Loucy (cell line): Measurements from ENCODE around the gene IFT88.

Experiments used
- H2AFZ ChIP-seq: fragments of 200-600 bp; sonication (generic); 2 replicates; pipeline ENCODE4 v1.6.0; 2016; ENCODE audit warnings: antibody characterized with exemption, mild to moderate bottlenecking, low read length, moderate library complexity
- H3F3A ChIP-seq: fragments of 200-600 bp; 2 replicates; pipeline ENCODE4 v1.6.0; 2016; ENCODE audit warnings: antibody characterized with exemption, low read depth, mild to moderate bottlenecking
- H3K27me3 ChIP-seq: fragments of 200-600 bp; sonication (generic); 2 replicates; pipeline ENCODE4 v1.6.1; 2014; ENCODE audit warnings: low read length, mild to moderate bottlenecking; ENCODE audit not compliant: insufficient read depth, poor library complexity, severe bottlenecking
- H3K36me3 ChIP-seq: fragments of 200-600 bp; sonication (generic); 2 replicates; pipeline ENCODE4 v1.6.1; 2016; ENCODE audit warnings: low read length; ENCODE audit not compliant: insufficient read depth
- H3K4me1 ChIP-seq: fragments of 200-600 bp; sonication (generic); 2 replicates; pipeline ENCODE4 v1.5.1; 2014; ENCODE audit warnings: low read length, mild to moderate bottlenecking; ENCODE audit not compliant: insufficient read depth, poor library complexity, severe bottlenecking
- H3K4me2 ChIP-seq: fragments of 200-600 bp; sonication (generic); 2 replicates; pipeline ENCODE4 v1.6.0; 2014; ENCODE audit warnings: antibody characterized with exemption, low read length, low read depth, mild to moderate bottlenecking; ENCODE audit not compliant: poor library complexity, severe bottlenecking
- H3K4me3 ChIP-seq: fragments of 200-600 bp; sonication (generic); 2 replicates; pipeline ENCODE4 v1.5.1; 2014; ENCODE audit warnings: low read length, mild to moderate bottlenecking, mixed read lengths; ENCODE audit not compliant: poor library complexity, severe bottlenecking
- H3K79me2 ChIP-seq: fragments of 200-600 bp; sonication (generic); 2 replicates; pipeline ENCODE4 v1.6.1; 2014; ENCODE audit warnings: low read length; ENCODE audit not compliant: insufficient read depth
- H3K9ac ChIP-seq: fragments of 200-600 bp; sonication (generic); 2 replicates; pipeline ENCODE4 v1.6.0; 2014; ENCODE audit warnings: mild to moderate bottlenecking, low read depth, low read length, moderate library complexity; ENCODE audit not compliant: poor library complexity, severe bottlenecking
- H3K9me2 ChIP-seq: fragments of 200-600 bp; sonication (generic); replicated peaks from 2 replicates; pipeline ENCODE4 v1.6.1; 2016; ENCODE audit warnings: low read depth, low read length, mixed read lengths
- H3K9me3 ChIP-seq: fragments of 200-600 bp; sonication (generic); 2 replicates; pipeline ENCODE4 v1.6.1; 2014; ENCODE audit warnings: mild to moderate bottlenecking, antibody characterized with exemption, low read length, low read depth; ENCODE audit not compliant: insufficient read depth
- H4K20me1 ChIP-seq: fragments of 200-600 bp; sonication (generic); 2 replicates; pipeline ENCODE4 v1.6.0; 2014; ENCODE audit warnings: antibody characterized with exemption, low read length, mild to moderate bottlenecking; ENCODE audit not compliant: insufficient read depth, poor library complexity, severe bottlenecking
- EZH2phosphoT487 ChIP-seq: fragments of 200-600 bp; IDR thresholded peaks from 2 replicates; pipeline ENCODE4 v1.6.1; 2018; ENCODE audit warnings: antibody characterized with exemption, mild to moderate bottlenecking, moderate library complexity, borderline replicate concordance
- TF ChIP-seq, protein P1 (sequence below): fragments of 200-600 bp; sonication (generic); conservative IDR thresholded peaks from 2 replicates; pipeline ENCODE4 v1.5.1; 2014; ENCODE audit warnings: mild to moderate bottlenecking, antibody characterized with exemption, low read length

Gene IFT88

DNA sequence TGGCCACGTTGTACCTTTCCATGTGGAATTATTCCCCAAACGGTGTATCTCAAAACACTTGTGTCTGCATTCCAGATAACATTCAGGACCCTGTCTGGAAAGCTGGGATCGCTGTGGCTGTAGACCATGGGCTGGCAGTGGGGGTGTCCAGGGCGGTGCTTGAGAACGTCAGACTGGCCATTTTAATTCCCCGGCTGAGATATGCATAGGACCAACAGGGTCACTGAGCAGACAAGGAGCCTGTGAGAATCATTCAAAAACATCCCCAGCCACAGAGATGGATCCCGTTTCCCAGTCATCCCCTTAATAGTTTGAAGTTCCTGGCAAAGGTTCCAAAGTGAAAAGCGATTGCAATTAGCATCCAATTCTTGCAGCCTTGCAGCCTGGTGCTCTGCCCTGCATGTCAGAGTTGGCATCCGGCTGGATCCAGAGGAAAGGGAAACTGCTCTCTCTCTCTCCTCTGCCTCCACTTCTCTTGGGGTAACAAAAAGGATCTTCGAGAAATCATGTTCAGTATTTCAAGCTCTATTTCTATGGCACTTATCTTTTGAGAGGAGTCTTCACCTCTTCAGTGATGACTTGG is 41.6 kb downstream of the IFT88 start:
- Histone ChIP-seq H3K9me3 (no peaks in the 10 kb centered on the region), H3K9ac (no peak overlapping the region), H3K4me2 (no peak overlapping the region), H3K27me3 (no peaks in the 10 kb centered on the region), H3F3A (no peaks in the 10 kb centered on the region), H3K79me2 (no peaks in the 10 kb centered on the region), H2AFZ (no peak overlapping the region), H4K20me1 (no peaks in the 10 kb centered on the region), H3K9me2 (no peaks in the 10 kb centered on the region), H3K4me1 (no peaks in the 10 kb centered on the region), H3K4me3 (no peak overlapping the region), H3K36me3 (no peaks in the 10 kb centered on the region)
- TF ChIP-seq, protein P1, sequence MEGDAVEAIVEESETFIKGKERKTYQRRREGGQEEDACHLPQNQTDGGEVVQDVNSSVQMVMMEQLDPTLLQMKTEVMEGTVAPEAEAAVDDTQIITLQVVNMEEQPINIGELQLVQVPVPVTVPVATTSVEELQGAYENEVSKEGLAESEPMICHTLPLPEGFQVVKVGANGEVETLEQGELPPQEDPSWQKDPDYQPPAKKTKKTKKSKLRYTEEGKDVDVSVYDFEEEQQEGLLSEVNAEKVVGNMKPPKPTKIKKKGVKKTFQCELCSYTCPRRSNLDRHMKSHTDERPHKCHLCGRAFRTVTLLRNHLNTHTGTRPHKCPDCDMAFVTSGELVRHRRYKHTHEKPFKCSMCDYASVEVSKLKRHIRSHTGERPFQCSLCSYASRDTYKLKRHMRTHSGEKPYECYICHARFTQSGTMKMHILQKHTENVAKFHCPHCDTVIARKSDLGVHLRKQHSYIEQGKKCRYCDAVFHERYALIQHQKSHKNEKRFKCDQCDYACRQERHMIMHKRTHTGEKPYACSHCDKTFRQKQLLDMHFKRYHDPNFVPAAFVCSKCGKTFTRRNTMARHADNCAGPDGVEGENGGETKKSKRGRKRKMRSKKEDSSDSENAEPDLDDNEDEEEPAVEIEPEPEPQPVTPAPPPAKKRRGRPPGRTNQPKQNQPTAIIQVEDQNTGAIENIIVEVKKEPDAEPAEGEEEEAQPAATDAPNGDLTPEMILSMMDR, result no peak

DNA sequence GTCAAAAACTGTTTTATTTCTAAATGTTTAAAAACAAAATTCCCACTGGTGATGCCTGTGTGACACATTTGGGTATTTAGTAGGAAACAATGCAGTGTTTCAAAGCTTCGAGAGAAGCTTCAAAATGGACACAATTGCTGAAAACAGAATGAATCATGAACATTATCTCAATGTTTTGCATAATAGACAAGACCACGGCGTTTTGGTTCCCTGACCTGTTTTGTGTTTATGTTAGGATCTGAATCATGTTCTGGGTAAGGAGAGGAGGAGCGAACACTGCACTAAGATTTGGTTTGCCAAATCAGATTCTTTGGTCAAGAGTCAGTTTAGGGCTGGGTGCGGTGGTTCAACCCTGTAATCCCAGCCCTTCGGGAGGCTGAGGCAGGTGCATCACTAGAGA is 42.2 kb downstream of the IFT88 start:
- Histone ChIP-seq H3K9me3 (no peaks in the 10 kb centered on the region), H3K27me3 (no peaks in the 10 kb centered on the region), H4K20me1 (no peaks in the 10 kb centered on the region), H3K36me3 (no peaks in the 10 kb centered on the region), H3K9ac (no peak overlapping the region), H3K4me1 (no peaks in the 10 kb centered on the region), H3K9me2 (no peaks in the 10 kb centered on the region), H3K4me2 (no peak overlapping the region), H3F3A (no peaks in the 10 kb centered on the region), H3K79me2 (no peaks in the 10 kb centered on the region), H2AFZ (no peak overlapping the region), H3K4me3 (no peak overlapping the region)
- TF ChIP-seq, protein P1, result no peak
- no peak for TF ChIP-seq EZH2phosphoT487

DNA sequence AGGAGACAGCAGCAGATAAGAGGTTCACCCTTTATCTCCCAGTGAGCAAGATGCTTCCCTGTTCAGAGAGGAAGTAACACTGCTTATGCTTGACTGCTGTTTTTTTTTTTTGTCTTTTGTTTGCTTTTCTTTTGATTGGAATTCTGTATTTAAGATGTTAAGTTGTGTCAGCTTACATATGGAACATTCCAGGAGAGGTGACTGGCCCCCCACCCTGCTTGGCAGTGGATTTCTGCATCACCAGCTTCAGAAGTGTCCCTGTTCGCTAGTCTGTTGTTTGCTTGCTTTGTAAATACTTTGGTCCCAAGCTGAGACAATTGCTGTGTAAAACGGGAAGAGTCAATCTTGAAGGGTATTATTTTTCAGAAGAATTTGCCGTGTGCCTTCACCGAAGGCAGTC is 43.0 kb downstream of the IFT88 start:
- no peaks in the 10 kb centered on the region for H3F3A ChIP-seq
- H3K79me2 ChIP-seq, result no peaks in the 10 kb centered on the region
- H3K4me3 ChIP-seq, result no peak overlapping the region
- no peaks in the 10 kb centered on the region for H3K27me3 ChIP-seq
- H3K36me3 ChIP-seq, result no peaks in the 10 kb centered on the region
- H2AFZ ChIP-seq, result no peak overlapping the region
- H3K9me2 ChIP-seq, result no peaks in the 10 kb centered on the region
- H4K20me1 ChIP-seq, result no peaks in the 10 kb centered on the region
- H3K4me2 ChIP-seq, result no peak overlapping the region
- no peak overlapping the region for H3K9ac ChIP-seq
- no peaks in the 10 kb centered on the region for H3K4me1 ChIP-seq
- TF ChIP-seq, protein P1, result no peak
- TF ChIP-seq EZH2phosphoT487, result no peak
- no peaks in the 10 kb centered on the region for H3K9me3 ChIP-seq
